ENCODE measurements around the gene DENND2D. TPM values are rescaled to one million over a fixed set of nuclear protein-coding genes. Genes with fewer than 3 reads are reported as not detected.
A peak's percentile ranks its signal among the peaks of the same experiment; 100 is the strongest.

The DENND2D gene
- total RNA-seq, 1 donor from 2014 or later = 0.25 TPM

GRCh38 chr1:111141245-111142220, 58.9 kb downstream of the DENND2D start:
- Mint-ChIP-seq H3K9me3 (ENCODE audit: low read depth) (no peaks in the 10 kb centered on the region), H3K36me3 (ENCODE audit: low read depth) (no peaks in the 10 kb centered on the region), H3K27ac (ENCODE audit: unreplicated experiment) (peak overlapping the region; percentile 13), H3K4me1 (ENCODE audit: low read depth) (peaks cover 37% of the 10 kb centered on the region), H3K4me3 (ENCODE audit: unreplicated experiment) (peak overlapping the region; percentile 98), H3K27me3 (ENCODE audit: low read depth) (no peaks in the 10 kb centered on the region)
- TF ChIP-seq CTCF (IDR thresholded peaks at IDR 0.05) = no peak
- no peak for DNase-seq (ENCODE audit: low spot score)

- H3K36me3 Mint-ChIP-seq (ENCODE audit: low read depth) = peaks cover under 1% of the 10 kb centered on the region
- no peaks in the 10 kb centered on the region for H3K9me3 Mint-ChIP-seq (ENCODE audit: low read depth)
- no peak for TF ChIP-seq CTCF (IDR thresholded peaks at IDR 0.05)
- peak overlapping the region; percentile 98 for H3K4me3 Mint-ChIP-seq (ENCODE audit: unreplicated experiment)
- DNase-seq (ENCODE audit: low spot score) = no peak
- H3K27ac Mint-ChIP-seq (ENCODE audit: unreplicated experiment) = peak overlapping the region; percentile 99
- H3K4me1 Mint-ChIP-seq (ENCODE audit: low read depth) = peaks cover 35% of the 10 kb centered on the region
- no peaks in the 10 kb centered on the region for H3K27me3 Mint-ChIP-seq (ENCODE audit: low read depth)
These were observed 59.8 kb downstream of the DENND2D start for GRCh38 chr1:111140680-111140967.

GRCh38 chr1:111139956-111140679, 60.3 kb downstream of the DENND2D start, which contains the start of the genes CEPT1 and DRAM2:
Gene CEPT1 (plus strand): TSS chr1:111140223. CDS start chr1:111147715, 7,492 bp downstream.
Gene DRAM2 (minus strand): TSS chr1:111140093. CDS start chr1:111131554, 8,539 bp downstream.
- peak; percentile 96 for DNase-seq (ENCODE audit: low spot score)
- Mint-ChIP-seq H3K4me1 (ENCODE audit: low read depth) (peaks cover 35% of the 10 kb centered on the region), H3K9me3 (ENCODE audit: low read depth) (no peaks in the 10 kb centered on the region), H3K4me3 (ENCODE audit: unreplicated experiment) (peak within 1 kb of the TSS; percentile 98), H3K27ac (ENCODE audit: unreplicated experiment) (peak within 1 kb of the TSS; percentile 99), H3K36me3 (ENCODE audit: low read depth) (peaks cover 4% of the 10 kb centered on the region), H3K27me3 (ENCODE audit: low read depth) (no peaks in the 10 kb centered on the region)
- no peak for TF ChIP-seq CTCF (IDR thresholded peaks at IDR 0.05)

GRCh38 chr1:111139324-111139955, 61.0 kb downstream of the DENND2D start:
- no peaks in the 10 kb centered on the region for H3K27me3 Mint-ChIP-seq (ENCODE audit: low read depth)
- peaks cover 4% of the 10 kb centered on the region for H3K36me3 Mint-ChIP-seq (ENCODE audit: low read depth)
- no peak for DNase-seq (ENCODE audit: low spot score)
- H3K27ac Mint-ChIP-seq (ENCODE audit: unreplicated experiment) = peak overlapping the region; percentile 99
- TF ChIP-seq CTCF (IDR thresholded peaks at IDR 0.05) = no peak
- H3K4me3 Mint-ChIP-seq (ENCODE audit: unreplicated experiment) = peak overlapping the region; percentile 98
- no peaks in the 10 kb centered on the region for H3K9me3 Mint-ChIP-seq (ENCODE audit: low read depth)
- peaks cover 35% of the 10 kb centered on the region for H3K4me1 Mint-ChIP-seq (ENCODE audit: low read depth)

Other genes starting within 250 kb of the DENND2D start
- 9.1 to 10.3 TPM (median 9.5 TPM) in 3 replicates for gene LRIF1, start 236.7 kb downstream of the DENND2D start, total RNA-seq
- gene DRAM2, start 60.6 kb downstream of the DENND2D start, total RNA-seq = 18.2 to 26.0 TPM (median 23.6 TPM) in 3 replicates
- 20.8 to 25.6 TPM (median 24.2 TPM) in 3 replicates for gene CEPT1, start 60.4 kb downstream of the DENND2D start, total RNA-seq
- gene CHI3L2, start 27.1 kb upstream of the DENND2D start, total RNA-seq = not detected in 3 replicates
- gene CHIA, start 90.2 kb upstream of the DENND2D start, total RNA-seq = not detected in 3 replicates
- gene OVGP1, start 227.1 kb upstream of the DENND2D start, total RNA-seq = 0.95 to 1.7 TPM (median 1.1 TPM) in 3 replicates
- 19.2 to 25.9 TPM (median 19.5 TPM) in 3 replicates for gene WDR77, start 248.6 kb upstream of the DENND2D start, total RNA-seq
- 145 to 183 TPM (median 147 TPM) in 3 replicates for gene ATP5PB, start 248.8 kb upstream of the DENND2D start, total RNA-seq